Limb (tissue), 2 donors: ENCODE data around the gene ATP6V1D.
"Not testable (repeated sequence)": the region's sequence is repeated elsewhere in the genome, so short reads cannot be mapped to it uniquely, and the experiment has no call there.

Experiments used
- DNase-seq, 2 donors: peaks; one replicate each; pipeline ENCODE4 v3.0.0-alpha.2; 2016; ENCODE audit errors: extremely low spot score in 2 of 2

ATP6V1D gene

GRCh38 chr14:67371247-67372148 lies 11.9 kb upstream of the ATP6V1D start:
- no peak for DNase-seq

DNA sequence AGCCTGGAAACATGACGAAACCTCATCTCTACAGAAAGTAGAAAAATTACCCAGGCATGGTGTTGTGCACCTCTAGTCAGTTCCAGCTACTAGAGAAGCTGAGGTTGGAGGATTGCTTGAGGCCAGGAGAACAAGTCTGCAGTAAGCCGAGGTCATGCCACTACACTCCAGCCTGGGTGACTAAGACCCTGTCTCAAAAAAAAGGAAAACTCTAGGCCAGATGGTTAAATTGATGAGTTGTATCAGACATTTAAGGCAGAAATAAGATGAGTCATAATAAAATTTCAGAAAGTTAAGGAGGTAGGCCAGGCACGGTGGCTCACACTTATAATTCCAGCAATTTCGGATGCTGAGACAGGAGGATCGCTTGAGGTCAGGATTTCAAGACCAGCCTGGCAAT lies 11.2 kb upstream of the ATP6V1D start:
- no peak for DNase-seq

DNA sequence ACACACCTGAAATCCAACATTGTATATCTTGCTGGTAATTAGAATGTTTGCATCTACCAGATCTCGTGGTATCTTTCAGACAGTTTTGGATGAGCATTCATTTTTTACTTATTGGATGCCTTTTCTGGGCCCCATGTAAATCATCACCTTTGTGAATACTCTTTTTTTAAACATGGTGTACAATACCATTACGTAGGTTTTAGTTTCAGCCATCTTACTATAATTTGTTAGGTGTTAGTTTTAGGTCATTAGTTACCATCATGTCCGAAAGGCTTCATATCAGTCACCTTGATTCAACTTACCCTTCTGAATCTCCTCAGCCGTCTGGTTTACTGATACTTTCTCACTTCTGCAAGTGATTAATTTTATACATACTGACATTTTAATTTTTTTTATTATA lies 5.9 kb upstream of the ATP6V1D start:
- DNase-seq, result no peak

DNA sequence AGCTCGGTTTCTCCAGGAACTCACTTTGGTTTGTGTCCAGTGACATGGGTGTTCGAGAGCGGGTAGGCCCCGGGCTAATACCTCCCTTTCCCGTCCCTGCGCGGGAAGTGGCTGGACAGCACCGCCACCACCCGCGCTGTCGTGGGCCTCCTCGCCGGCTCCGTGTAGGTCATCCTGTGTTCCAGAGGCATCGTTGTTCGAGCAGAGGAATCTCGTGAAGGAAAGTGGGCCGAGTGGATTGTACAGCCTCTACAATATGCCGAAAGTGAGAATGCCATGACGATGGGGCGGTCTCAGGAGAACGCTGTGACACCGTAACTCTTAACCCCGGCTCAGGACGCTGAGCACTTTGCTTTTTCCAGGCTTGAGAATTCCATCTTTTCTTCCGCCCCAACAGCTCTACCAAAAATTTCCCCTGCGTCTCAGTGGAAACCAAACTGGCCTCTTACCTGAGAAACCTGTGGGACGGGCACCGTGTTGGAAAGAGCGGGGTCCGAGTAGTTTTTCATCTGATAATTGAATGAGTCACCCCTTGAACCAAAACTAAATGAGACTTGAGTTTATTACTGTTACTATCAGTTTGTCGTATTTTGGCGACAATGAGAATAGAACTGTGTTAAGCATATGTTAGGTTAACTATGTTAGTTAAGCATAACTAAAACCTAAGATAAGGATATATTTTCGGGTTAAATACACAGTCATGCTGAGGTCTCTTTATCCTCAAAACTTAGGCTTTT lies 1.0 kb upstream of the ATP6V1D start:
- DNase-seq, result no peak

GRCh38 chr14:67358924-67359774 lies 455 bp downstream of the ATP6V1D start:
- DNase-seq, result no peak

- no peak for DNase-seq
These were observed 1.6 kb downstream of the ATP6V1D start for GRCh38 chr14:67357969-67358354.

GRCh38 chr14:67357186-67357968 lies 2.2 kb downstream of the ATP6V1D start:
- no peak for DNase-seq

GRCh38 chr14:67352055-67352454 lies 7.5 kb downstream of the ATP6V1D start:
- no peak for DNase-seq

DNA sequence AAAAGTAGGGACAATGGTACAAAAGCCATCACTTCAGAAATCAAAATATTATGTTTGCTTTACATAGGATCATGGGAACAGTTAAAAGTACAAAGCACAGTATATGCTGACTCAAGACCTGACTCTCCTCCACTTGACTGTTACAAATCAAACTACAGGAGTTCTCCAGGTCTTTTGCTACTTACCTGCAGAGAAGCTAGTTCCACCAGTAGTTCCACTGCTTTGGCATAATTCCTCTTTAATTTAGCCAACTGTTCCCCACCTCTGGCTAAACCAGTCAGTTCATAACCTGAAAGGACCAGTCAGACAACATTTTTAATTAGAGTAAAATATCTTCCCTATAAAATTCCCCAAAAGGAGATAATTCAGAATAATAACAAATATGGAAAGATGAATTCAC lies 14.0 kb downstream of the ATP6V1D start:
- DNase-seq, result no peak

- DNase-seq, result no peak
These were observed 15.9 kb downstream of the ATP6V1D start for GRCh38 chr14:67343601-67344230.

GRCh38 chr14:67341231-67341630 lies 18.4 kb downstream of the ATP6V1D start:
- DNase-seq, result not testable (repeated sequence)

- DNase-seq, result no peak
These were observed 23.8 kb downstream of the ATP6V1D start for GRCh38 chr14:67335781-67336180.

DNA sequence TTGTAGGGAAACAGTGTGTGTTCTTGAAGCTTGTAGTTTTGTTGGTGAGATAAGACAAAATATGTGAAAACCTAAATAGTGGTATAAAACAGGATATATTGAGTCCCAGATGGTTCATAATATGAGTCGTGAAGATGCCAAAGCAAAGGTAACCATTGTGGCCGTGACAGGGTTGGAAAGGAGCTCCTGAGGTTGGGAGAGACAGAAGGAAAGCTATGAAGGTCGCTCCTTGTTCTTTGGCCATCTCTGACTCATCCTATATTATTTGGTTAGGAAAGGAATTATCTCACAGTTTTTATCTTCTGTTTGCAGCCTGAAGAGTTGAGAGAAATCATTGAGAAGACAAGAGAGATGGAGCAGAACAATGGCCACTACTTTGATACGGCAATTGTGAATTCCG lies 27.1 kb downstream of the ATP6V1D start:
- DNase-seq, result no peak

DNA sequence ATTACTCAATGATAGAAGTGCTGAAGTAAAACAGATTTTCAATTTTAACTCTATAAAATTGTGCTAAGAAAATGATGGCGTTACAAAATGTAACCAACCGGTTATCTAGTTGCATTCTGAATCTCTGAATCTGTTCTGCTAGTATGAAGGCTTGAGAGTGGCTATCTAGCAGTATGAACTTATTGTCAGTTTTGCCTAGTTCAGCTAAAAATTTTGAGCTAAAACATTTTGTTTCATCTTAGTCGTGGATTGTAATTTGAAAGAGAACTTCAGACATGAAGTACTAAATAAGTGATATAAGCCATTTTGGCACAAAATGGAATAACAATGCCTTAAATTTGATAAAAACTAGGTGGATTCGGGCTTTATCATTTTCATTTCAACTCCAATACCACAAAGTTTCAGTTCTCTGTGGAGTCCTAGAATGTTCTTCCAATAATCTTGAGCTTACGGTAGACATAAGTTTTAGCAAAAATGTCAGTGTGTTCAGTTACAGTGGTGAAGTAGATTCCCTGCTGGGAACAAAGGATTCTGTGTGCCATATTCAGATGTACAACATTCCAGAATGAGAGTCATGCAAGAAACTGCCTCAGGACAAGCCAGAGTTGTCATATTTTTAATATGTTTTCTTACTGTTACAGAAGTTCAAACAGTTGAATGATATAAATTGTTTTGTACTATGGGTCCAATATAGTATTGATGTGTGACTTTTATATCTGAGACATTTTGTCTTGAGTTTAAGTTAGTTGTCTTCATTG lies 28.1 kb downstream of the ATP6V1D start:
- no peak for DNase-seq

GRCh38 chr14:67329666-67330065 lies 29.9 kb downstream of the ATP6V1D start:
- not testable (repeated sequence) for DNase-seq

- DNase-seq, result no peak
These were observed 40.5 kb downstream of the ATP6V1D start for GRCh38 chr14:67319142-67319541.

- no peak for DNase-seq
These were observed 41.8 kb downstream of the ATP6V1D start for GRCh38 chr14:67317822-67318221.

- DNase-seq, result no peak
These were observed 46.5 kb downstream of the ATP6V1D start for GRCh38 chr14:67313153-67313552.

GRCh38 chr14:67311868-67312267 lies 47.7 kb downstream of the ATP6V1D start:
- DNase-seq, result no peak
